SU-DHL-6 (cell line): Measurements from ENCODE around the gene AHSG.
"Not testable (repeated sequence)": the region's sequence is repeated elsewhere in the genome, so short reads cannot be mapped to it uniquely, and the experiment has no call there.

Experiments
- H2AFZ ChIP-seq: fragments of 200-600 bp; sonication (generic); 2 replicates; pipeline ENCODE4 v1.6.1; 2014; ENCODE audit warnings: low read depth, mild to moderate bottlenecking, moderate library complexity, mixed read lengths, antibody characterized with exemption, low read length; ENCODE audit not compliant: severe bottlenecking
- H3F3A ChIP-seq: fragments of 200-600 bp; shearing (Covaris generic); 2 replicates; pipeline ENCODE4 v1.6.0; 2016; ENCODE audit warnings: antibody characterized with exemption, mild to moderate bottlenecking; ENCODE audit not compliant: insufficient read depth
- H3K27ac ChIP-seq: fragments of 200-600 bp; sonication (generic); 2 replicates; pipeline ENCODE4 v1.5.1; 2016; ENCODE audit warnings: low read depth, mild to moderate bottlenecking, low read length, moderate library complexity, mixed read lengths
- H3K27me3 ChIP-seq: fragments of 200-600 bp; sonication (generic), shearing (Covaris generic); 2 replicates; pipeline ENCODE4 v1.6.0; 2014; ENCODE audit warnings: mild to moderate bottlenecking, low read length
- H3K36me3 ChIP-seq: fragments of 200-600 bp; sonication (generic); 2 replicates; pipeline ENCODE4 v1.6.1; 2014; ENCODE audit warnings: mild to moderate bottlenecking, low read length, mixed read lengths
- H3K4me2 ChIP-seq: fragments of 300-600, 200-600 bp; shearing (Covaris generic), sonication (generic); 2 replicates; pipeline ENCODE4 v1.6.0; 2014; ENCODE audit warnings: low read length, low read depth, mild to moderate bottlenecking; ENCODE audit not compliant: poor library complexity, severe bottlenecking
- H3K4me3 ChIP-seq: fragments of 200-600 bp; sonication (generic); 2 replicates; pipeline ENCODE4 v1.5.1; 2014; ENCODE audit warnings: antibody characterized with exemption, low read length, mild to moderate bottlenecking, mixed read lengths; ENCODE audit not compliant: insufficient read depth, poor library complexity, severe bottlenecking
- H3K79me2 ChIP-seq: fragments of 200-600 bp; sonication (generic); 2 replicates; pipeline ENCODE4 v1.6.1; 2014; ENCODE audit warnings: mild to moderate bottlenecking, low read length, moderate library complexity; ENCODE audit not compliant: insufficient read depth
- H3K9ac ChIP-seq: fragments of 200-600 bp; sonication (generic); 2 replicates; pipeline ENCODE4 v1.7.0; 2014; ENCODE audit warnings: mild to moderate bottlenecking, low read length
- H3K9me2 ChIP-seq: fragments of 200-600 bp; sonication (generic); replicated peaks from 2 replicates; pipeline ENCODE4 v1.6.1; 2014; ENCODE audit warnings: low read length; ENCODE audit not compliant: insufficient read depth
- H3K9me3 ChIP-seq: fragments of 200-600 bp; sonication (generic); 2 replicates; pipeline ENCODE4 v1.6.1; 2014; ENCODE audit warnings: low read length, mixed read lengths; ENCODE audit not compliant: insufficient read depth
- H4K20me1 ChIP-seq: fragments of 200-600 bp; sonication (generic); 2 replicates; pipeline ENCODE4 v1.6.1; 2014; ENCODE audit warnings: low read depth, mild to moderate bottlenecking, antibody characterized with exemption, low read length, moderate library complexity, mixed read lengths
- CTCF ChIP-seq: fragments of 200-600 bp; sonication (generic); IDR thresholded peaks from one replicate; pipeline ENCODE4 v1.5.1; 2017; ENCODE audit warnings: antibody characterized with exemption, mild to moderate bottlenecking, low read length, moderate library complexity; ENCODE audit not compliant: insufficient read depth, poor library complexity, severe bottlenecking
- EZH2phosphoT487 ChIP-seq: fragments of 200-600 bp; sonication (generic), shearing (Covaris generic); conservative IDR thresholded peaks from 2 replicates; pipeline ENCODE4 v1.6.1; 2018; ENCODE audit warnings: mild to moderate bottlenecking, antibody characterized with exemption, low read length, moderate library complexity, mixed read lengths

AHSG gene

GRCh38 chr3:186633481-186633880 is 20.6 kb downstream of the AHSG start:
- Histone ChIP-seq H3K4me2 (no peak overlapping the region), H3K27me3 (no peaks in the 10 kb centered on the region), H3K9me3 (no peaks in the 10 kb centered on the region), H4K20me1 (no peaks in the 10 kb centered on the region), H3K9ac (no peak overlapping the region), H3K4me3 (no peak overlapping the region), H2AFZ (no peak overlapping the region), H3K27ac (no peak overlapping the region), H3F3A (no peaks in the 10 kb centered on the region), H3K79me2 (no peaks in the 10 kb centered on the region), H3K9me2 (no peaks in the 10 kb centered on the region), H3K36me3 (no peaks in the 10 kb centered on the region)
- no peak for TF ChIP-seq CTCF
- TF ChIP-seq EZH2phosphoT487, result no peak

- not testable (repeated sequence) for H3K4me3 ChIP-seq, H3K9ac ChIP-seq, H4K20me1 ChIP-seq, H3K27me3 ChIP-seq, H2AFZ ChIP-seq, H3K9me2 ChIP-seq, H3K36me3 ChIP-seq, H3K4me2 ChIP-seq, H3F3A ChIP-seq, H3K79me2 ChIP-seq, H3K27ac ChIP-seq, H3K9me3 ChIP-seq
Observed at GRCh38 chr3:186634207-186634606, 21.3 kb downstream of the AHSG start.

- H3K79me2 ChIP-seq, result no peaks in the 10 kb centered on the region
- H3K27ac ChIP-seq, result no peak overlapping the region
- TF ChIP-seq CTCF, result no peak
- TF ChIP-seq EZH2phosphoT487, result no peak
- no peak overlapping the region for H3K4me3 ChIP-seq
- H3K9ac ChIP-seq, result no peak overlapping the region
- H2AFZ ChIP-seq, result no peak overlapping the region
- H3K4me2 ChIP-seq, result no peak overlapping the region
- no peaks in the 10 kb centered on the region for H3K9me2 ChIP-seq
- H3K27me3 ChIP-seq, result no peaks in the 10 kb centered on the region
- no peaks in the 10 kb centered on the region for H3K9me3 ChIP-seq
- H3K36me3 ChIP-seq, result no peaks in the 10 kb centered on the region
- no peaks in the 10 kb centered on the region for H4K20me1 ChIP-seq
- no peaks in the 10 kb centered on the region for H3F3A ChIP-seq
Observed at GRCh38 chr3:186635532-186635931, 22.7 kb downstream of the AHSG start.

- Histone ChIP-seq H3F3A (no peaks in the 10 kb centered on the region), H4K20me1 (no peaks in the 10 kb centered on the region), H3K9me3 (no peaks in the 10 kb centered on the region), H3K27ac (no peak overlapping the region), H3K9me2 (no peaks in the 10 kb centered on the region), H2AFZ (no peak overlapping the region), H3K36me3 (no peaks in the 10 kb centered on the region), H3K9ac (no peak overlapping the region), H3K4me2 (no peak overlapping the region), H3K79me2 (no peaks in the 10 kb centered on the region), H3K4me3 (no peak overlapping the region), H3K27me3 (no peaks in the 10 kb centered on the region)
- no peak for TF ChIP-seq CTCF
- TF ChIP-seq EZH2phosphoT487, result no peak
Observed at GRCh38 chr3:186636536-186636935, 23.7 kb downstream of the AHSG start.
